ENCODE measurements around the gene SMIM29. TPM values are rescaled to one million over a fixed set of nuclear protein-coding genes. Genes with fewer than 3 reads are reported as not detected.
A peak's percentile ranks its signal among the peaks of the same experiment; 100 is the strongest.

Gene SMIM29
- total and polyA plus RNA-seq, 2 experiments from 2014 or later = 5.0 to 15.9 TPM

GRCh38 chr6:34202329-34203201 is 46.2 kb downstream of the SMIM29 start:
- ATAC-seq = peak; percentile 65
- no peaks in the 10 kb centered on the region for H3K36me3 ChIP-seq (ENCODE audit: insufficient read depth)
- no peaks in the 10 kb centered on the region for H3K79me2 ChIP-seq (replicated peaks; ENCODE audit: insufficient read depth)
- peaks cover 8% of the 10 kb centered on the region for H3K27me3 Mint-ChIP-seq (ENCODE audit: insufficient read depth, low read depth, poor library complexity)
- H3K4me3 Mint-ChIP-seq = no peak overlapping the region
- H3K4me2 ChIP-seq = no peak overlapping the region
- no peaks in the 10 kb centered on the region for H4K20me1 ChIP-seq (replicated peaks; ENCODE audit: insufficient read depth)
- H2AFZ ChIP-seq = peak overlapping the region; percentile 84; the same call in 1 of the 2 replicates
- H3F3A ChIP-seq (replicated peaks; ENCODE audit: low read depth) = peaks cover 7% of the 10 kb centered on the region
- TF ChIP-seq CTCF (conservative IDR thresholded peaks at IDR 0.05; ENCODE audit: low read depth in 2 of 2) (no peak), POLR2AphosphoS5 (IDR thresholded peaks at IDR 0.05; ENCODE audit: low read depth) (0 out of 2 replicates have a peak, but pooled peaks have one; percentile 36), EZH2phosphoT487 (IDR thresholded peaks at IDR 0.05; ENCODE audit: unreplicated experiment) (no peak)
- no peak overlapping the region for H3K27ac ChIP-seq (ENCODE audit: low read depth)
- H3K4me1 Mint-ChIP-seq = peaks cover 31% of the 10 kb centered on the region
- H3K36me3 Mint-ChIP-seq (ENCODE audit: low read depth) = peaks cover 12% of the 10 kb centered on the region
- no peak overlapping the region for H3K27ac Mint-ChIP-seq
- H3K27me3 ChIP-seq (ENCODE audit: insufficient read depth) = no peaks in the 10 kb centered on the region
- DNase-seq (ENCODE audit: low spot score) = peak; percentile 43
- H3K4me3 ChIP-seq = no peak overlapping the region
- no peaks in the 10 kb centered on the region for H3K9me2 ChIP-seq (ENCODE audit: insufficient read depth)
- H3K9me3 Mint-ChIP-seq = peaks cover 19% of the 10 kb centered on the region
- H3K4me1 ChIP-seq (ENCODE audit: insufficient read depth) = peaks cover 3% of the 10 kb centered on the region; the same call in 1 of the 2 replicates

DNA sequence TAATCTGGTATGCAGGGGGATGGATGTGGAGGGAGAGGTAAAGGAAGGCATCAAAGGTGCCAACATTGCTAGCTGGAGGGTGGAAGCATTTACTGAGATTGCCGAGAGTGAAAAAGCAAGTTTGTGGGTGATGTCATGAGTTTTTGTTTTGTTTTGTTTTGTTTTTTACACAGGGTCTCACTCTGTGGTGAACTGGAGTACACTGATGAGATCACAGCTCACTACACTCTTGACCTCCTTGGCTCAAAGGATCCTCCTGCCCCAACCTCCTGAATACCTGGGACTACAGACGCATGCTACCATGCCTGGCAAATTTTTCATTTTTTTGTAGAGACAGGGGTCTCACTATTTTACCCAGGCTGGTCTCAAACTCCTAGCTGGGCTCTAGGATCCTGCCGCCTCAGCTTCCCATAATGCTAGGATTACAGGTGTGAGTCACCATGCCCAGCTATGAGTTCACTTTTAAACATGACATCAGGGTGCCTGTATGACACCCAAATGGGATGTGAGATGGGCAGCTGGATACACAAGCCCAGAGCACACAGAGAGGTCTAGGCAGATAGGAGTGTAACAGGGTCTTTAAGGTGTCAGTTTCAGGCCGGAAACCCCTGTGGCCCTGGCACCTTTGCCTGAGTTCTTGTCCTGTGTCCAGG is 47.2 kb downstream of the SMIM29 start:
- peaks cover 3% of the 10 kb centered on the region; the same call in 1 of the 2 replicates for H3K4me1 ChIP-seq (ENCODE audit: insufficient read depth)
- no peaks in the 10 kb centered on the region for H3K36me3 ChIP-seq (ENCODE audit: insufficient read depth)
- H2AFZ ChIP-seq = no peak overlapping the region
- H3K9me3 Mint-ChIP-seq = peaks cover 19% of the 10 kb centered on the region
- no peaks in the 10 kb centered on the region for H4K20me1 ChIP-seq (replicated peaks; ENCODE audit: insufficient read depth)
- H3K4me2 ChIP-seq = no peak overlapping the region
- H3K79me2 ChIP-seq (replicated peaks; ENCODE audit: insufficient read depth) = no peaks in the 10 kb centered on the region
- H3K4me3 Mint-ChIP-seq = no peak overlapping the region; the same call in 2 of the 3 replicates
- DNase-seq (ENCODE audit: low spot score) (no peak), ATAC-seq (no peak)
- peaks cover 29% of the 10 kb centered on the region for H3K4me1 Mint-ChIP-seq
- no peak overlapping the region for H3K27ac ChIP-seq (ENCODE audit: low read depth)
- H3K4me3 ChIP-seq = no peak overlapping the region
- no peaks in the 10 kb centered on the region for H3K27me3 ChIP-seq (ENCODE audit: insufficient read depth)
- peaks cover 12% of the 10 kb centered on the region for H3K36me3 Mint-ChIP-seq (ENCODE audit: low read depth)
- H3K9me2 ChIP-seq (ENCODE audit: insufficient read depth) = no peaks in the 10 kb centered on the region
- peaks cover 6% of the 10 kb centered on the region for H3K27me3 Mint-ChIP-seq (ENCODE audit: insufficient read depth, low read depth, poor library complexity)
- H3F3A ChIP-seq (replicated peaks; ENCODE audit: low read depth) = peaks cover 9% of the 10 kb centered on the region
- no peak overlapping the region for H3K27ac Mint-ChIP-seq
- TF ChIP-seq NANOG (IDR thresholded peaks at IDR 0.05; ENCODE audit: borderline replicate concordance) (no peak), REST (IDR thresholded peaks at IDR 0.05; ENCODE audit: unreplicated experiment) (no peak), CREB1 (CRISPR knock-in tag; IDR thresholded peaks at IDR 0.05; ENCODE audit: low read depth) (no peak), CTCF (conservative IDR thresholded peaks at IDR 0.05; ENCODE audit: low read depth in 2 of 2) (no peak), EZH2 (IDR thresholded peaks at IDR 0.05; ENCODE audit: low read depth, unreplicated experiment) (no peak), POLR2AphosphoS5 (IDR thresholded peaks at IDR 0.05; ENCODE audit: low read depth) (no peak), ZNF331 (CRISPR knock-in tag; IDR thresholded peaks at IDR 0.05; ENCODE audit: low read depth) (no peak)

All from GM23338 (cell line).